ENCODE measurements around the gene EHMT1.

- no peak for TF ChIP-seq YY1 (IDR thresholded peaks at IDR 0.05; ENCODE audit: insufficient read depth, insufficient read length)
- no peak for TF ChIP-seq SUZ12 (IDR thresholded peaks at IDR 0.05; ENCODE audit: extremely low read depth, insufficient read depth, insufficient read length)
- no peak for TF ChIP-seq ZNF274 (IDR thresholded peaks at IDR 0.05; ENCODE audit: low read depth, low read length)
Observed at GRCh38 chr9:137719194-137719593, 100.4 kb downstream of the EHMT1 start.

Measured in NT2/D1 (cell line).